ENCODE data around the gene CDH24.

GRCh38 chr14:23009939-23010726 is 47.2 kb downstream of the CDH24 start, which contains the start of gene C14orf93:
- TF ChIP-seq CTCF (conservative IDR thresholded peaks at IDR 0.05; ENCODE audit: low read depth in 2 of 2) (no peak), EZH2 (IDR thresholded peaks at IDR 0.05; ENCODE audit: low read depth, unreplicated experiment) (no peak)
- TF ChIP-seq, protein P1, sequence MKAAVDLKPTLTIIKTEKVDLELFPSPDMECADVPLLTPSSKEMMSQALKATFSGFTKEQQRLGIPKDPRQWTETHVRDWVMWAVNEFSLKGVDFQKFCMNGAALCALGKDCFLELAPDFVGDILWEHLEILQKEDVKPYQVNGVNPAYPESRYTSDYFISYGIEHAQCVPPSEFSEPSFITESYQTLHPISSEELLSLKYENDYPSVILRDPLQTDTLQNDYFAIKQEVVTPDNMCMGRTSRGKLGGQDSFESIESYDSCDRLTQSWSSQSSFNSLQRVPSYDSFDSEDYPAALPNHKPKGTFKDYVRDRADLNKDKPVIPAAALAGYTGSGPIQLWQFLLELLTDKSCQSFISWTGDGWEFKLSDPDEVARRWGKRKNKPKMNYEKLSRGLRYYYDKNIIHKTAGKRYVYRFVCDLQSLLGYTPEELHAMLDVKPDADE (IDR thresholded peaks at IDR 0.05): no peak
